ENCODE results near the gene NAA20.

DNA sequence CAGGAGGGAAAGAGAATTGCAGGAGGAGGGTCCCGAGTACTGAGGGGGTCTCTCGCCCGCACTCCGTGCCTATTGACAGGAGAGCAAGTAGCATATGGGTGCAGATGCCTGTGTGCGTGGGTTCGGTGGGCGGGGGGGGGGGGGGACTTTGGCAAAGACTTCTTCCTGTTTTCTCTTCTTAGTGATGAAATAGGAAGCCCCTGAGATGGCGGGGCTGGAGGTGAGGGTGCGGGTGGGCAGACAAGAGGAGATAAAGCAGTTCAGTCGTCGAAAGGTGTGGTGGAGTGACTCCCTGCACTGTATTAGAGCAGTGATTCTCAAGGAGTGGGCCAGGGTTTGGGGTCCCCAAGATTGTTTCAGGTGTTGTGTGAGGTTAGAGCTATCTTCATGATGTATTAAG is 3.7 kb downstream of the NAA20 start:
- no peak for TF ChIP-seq POLR2A (IDR thresholded peaks at IDR 0.05; ENCODE audit: low read depth, low read length)
- TF ChIP-seq POLR2AphosphoS5 (IDR thresholded peaks at IDR 0.05; ENCODE audit: low read depth, low read length), result no peak
